ENCODE measurements around the gene FOXS1. TPM values are rescaled to one million over a fixed set of nuclear protein-coding genes. Genes with fewer than 3 reads are reported as not detected.

FOXS1 gene
- total RNA-seq, 3 donors from 2014 or later, result 0.60 TPM; not detected in 2

GRCh38 chr20:31841928-31842327 is 3.5 kb downstream of the FOXS1 start:
- H3K36me3 ChIP-seq (ENCODE audit: low read depth), result no peaks in the 10 kb centered on the region
- no peak for TF ChIP-seq CTCF (IDR thresholded peaks at IDR 0.05)
- DNase-seq (no peak), ATAC-seq (no peak)
- no peaks in the 10 kb centered on the region for H3K9me3 ChIP-seq
- intact Hi-C loops (cut with DNase I, micrococcal nuclease), result no loop called here
- H3K4me1 ChIP-seq (ENCODE audit: low read depth), result no peaks in the 10 kb centered on the region
- no peak overlapping the region for H3K4me3 ChIP-seq

GRCh38 chr20:31840906-31841816 is 4.2 kb downstream of the FOXS1 start:
- ATAC-seq (no peak), DNase-seq (no peak)
- H3K9me3 ChIP-seq, result no peaks in the 10 kb centered on the region
- intact Hi-C loops (cut with DNase I, micrococcal nuclease), result no loop called here
- H3K4me1 ChIP-seq (ENCODE audit: low read depth), result peaks cover 6% of the 10 kb centered on the region
- no peak for TF ChIP-seq CTCF (IDR thresholded peaks at IDR 0.05)
- no peak overlapping the region for H3K4me3 ChIP-seq
- H3K36me3 ChIP-seq (ENCODE audit: low read depth), result no peaks in the 10 kb centered on the region

- H3K4me1 ChIP-seq (ENCODE audit: low read depth), result peaks cover 13% of the 10 kb centered on the region
- TF ChIP-seq CTCF (IDR thresholded peaks at IDR 0.05), result no peak
- intact Hi-C loops (cut with DNase I, micrococcal nuclease), result no loop called here
- no peak overlapping the region for H3K4me3 ChIP-seq
- ATAC-seq (no peak), DNase-seq (no peak)
- H3K36me3 ChIP-seq (ENCODE audit: low read depth), result no peaks in the 10 kb centered on the region
- no peaks in the 10 kb centered on the region for H3K9me3 ChIP-seq
Measured at GRCh38 chr20:31839782-31840487, 5.5 kb downstream of the FOXS1 start.

- peaks cover 13% of the 10 kb centered on the region for H3K4me1 ChIP-seq (ENCODE audit: low read depth)
- TF ChIP-seq CTCF (IDR thresholded peaks at IDR 0.05), result no peak
- H3K4me3 ChIP-seq, result no peak overlapping the region
- DNase-seq (no peak), ATAC-seq (no peak)
- intact Hi-C loops (cut with DNase I, micrococcal nuclease), result no loop called here
- no peaks in the 10 kb centered on the region for H3K36me3 ChIP-seq (ENCODE audit: low read depth)
- H3K9me3 ChIP-seq, result no peaks in the 10 kb centered on the region
Measured at GRCh38 chr20:31838646-31839292, 6.6 kb downstream of the FOXS1 start.

GRCh38 chr20:31837896-31838397 is 7.5 kb downstream of the FOXS1 start:
- Histone ChIP-seq H3K4me3 (no peak overlapping the region), H3K9me3 (no peaks in the 10 kb centered on the region), H3K36me3 (ENCODE audit: low read depth) (no peaks in the 10 kb centered on the region), H3K4me1 (ENCODE audit: low read depth) (peaks cover 13% of the 10 kb centered on the region)
- intact Hi-C loops (cut with DNase I, micrococcal nuclease), result no loop called here
- ATAC-seq (no peak), DNase-seq (no peak)
- no peak for TF ChIP-seq CTCF (IDR thresholded peaks at IDR 0.05)

Measured in mucosa of descending colon (tissue), 3 donors.